Head of caudate nucleus (tissue), 42 donors: ENCODE data around the gene SLCO2A1.

Experiments used
- DNase-seq, 42 donors: peaks; one replicate each; pipeline versions ENCODE4 v3.0.0 to v3.0.0-alpha.2; 2020 to 2021; ENCODE audit warnings: mixed read lengths in 7 of 42
- intact Hi-C: fragments of 100-400 bp; cut with DNase I; formaldehyde crosslinking; loops from one replicate; pipeline ENCODE4 v1.15.0; 2022

The SLCO2A1 gene

DNA sequence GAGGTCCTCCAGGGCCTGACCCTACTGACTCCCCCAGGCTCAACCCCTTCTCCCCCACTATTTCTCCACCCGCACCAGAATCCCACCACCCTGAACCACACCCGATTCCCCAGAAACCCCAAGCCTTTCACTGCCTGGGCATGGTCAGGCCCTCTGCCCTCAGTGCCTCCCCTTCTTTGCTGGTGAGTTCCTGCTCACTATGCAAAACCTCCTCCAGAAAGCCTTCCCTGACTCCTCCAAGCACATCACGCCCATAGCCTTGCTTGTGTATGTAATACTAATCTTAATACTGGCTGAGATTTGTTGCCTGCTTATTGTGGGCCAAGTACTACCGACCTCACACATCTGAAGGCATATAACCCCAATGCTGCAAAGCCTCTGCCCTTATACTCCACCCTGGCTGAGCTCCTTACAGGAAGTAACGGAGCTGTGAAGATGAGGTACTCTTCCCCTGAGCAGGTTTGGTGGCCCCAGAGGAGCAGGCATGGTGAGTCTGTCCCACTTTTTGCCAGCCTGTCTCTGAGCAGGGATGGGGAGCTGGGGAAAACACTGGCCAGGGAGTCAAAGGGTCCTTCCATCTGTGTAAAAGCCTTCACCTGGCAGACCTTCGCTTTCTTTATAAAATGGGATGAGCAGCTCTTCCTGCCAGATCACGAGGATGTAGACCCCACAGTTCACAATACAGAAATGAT lies 143.5 kb downstream of the SLCO2A1 start:
- intact Hi-C loops: no loop called here
- DNase-seq: peak in 4 of 42 donors; percentile 0 to 32 (median 10)

DNA sequence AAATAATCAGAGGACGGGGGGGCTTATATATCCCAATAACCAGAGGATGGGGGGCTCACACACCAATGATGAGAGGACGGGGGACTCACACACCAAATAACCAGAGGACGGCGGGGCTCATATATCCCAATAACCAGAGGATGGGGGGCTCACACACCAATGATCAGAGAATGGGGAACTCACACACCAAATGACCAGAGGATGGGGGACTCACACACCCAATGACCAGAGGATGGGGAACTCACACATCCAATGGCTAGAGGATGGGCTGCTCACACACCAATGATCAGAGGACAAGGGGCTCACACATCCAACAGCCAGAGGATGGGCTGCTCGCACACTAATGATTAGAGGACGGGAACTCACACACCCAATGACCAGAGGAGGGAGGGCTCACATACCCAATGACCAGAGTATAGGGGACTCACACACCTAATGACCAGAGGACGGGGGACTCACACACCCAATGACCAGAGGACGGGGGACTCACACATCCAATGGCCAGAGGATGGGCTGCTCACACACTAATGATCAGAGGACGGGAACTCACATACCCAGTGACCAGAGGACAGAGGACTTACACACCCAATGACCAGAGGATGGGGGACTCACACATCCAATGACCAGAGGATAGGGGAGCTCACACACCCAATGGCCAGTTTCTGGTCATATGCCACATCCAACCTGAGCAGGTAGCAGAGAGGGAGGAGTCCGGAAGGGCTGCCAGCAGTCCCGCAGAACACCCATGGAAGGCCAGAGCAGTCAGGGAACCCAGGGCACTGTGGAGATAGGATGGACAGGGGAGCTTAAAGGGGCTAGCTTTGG lies 144.6 kb downstream of the SLCO2A1 start:
- DNase-seq: peak in 5 of 42 donors; percentile 0 to 36 (median 3)
- intact Hi-C loops: no loop called here

GRCh38 chr3:133884054-133884886 lies 145.5 kb downstream of the SLCO2A1 start:
- DNase-seq: peak in 7 of 42 donors; percentile 1 to 35 (median 6)
- intact Hi-C loops: no loop called here

DNA sequence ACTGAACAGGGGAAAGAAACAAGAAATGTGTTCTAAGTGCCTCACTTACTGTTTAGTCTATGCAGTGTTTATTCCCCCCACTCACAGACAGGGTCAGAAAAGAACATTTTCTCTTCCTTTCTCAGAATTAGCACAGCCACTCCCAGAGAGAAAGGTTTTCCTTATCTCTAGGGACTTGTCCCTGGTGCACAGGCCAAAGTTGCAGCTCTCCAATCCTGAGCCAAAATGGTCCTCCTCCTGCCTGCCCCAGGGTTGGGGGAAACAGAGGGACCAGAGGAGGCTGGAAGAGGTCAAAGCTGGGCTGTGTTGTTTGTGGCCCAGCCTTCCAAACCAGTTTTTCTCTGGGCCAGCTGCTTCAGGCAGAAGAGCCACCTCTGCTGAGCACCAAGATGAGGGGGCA lies 146.1 kb downstream of the SLCO2A1 start:
- peak in 5 of 42 donors; percentile 3 to 28 (median 8) for DNase-seq
- intact Hi-C loops: no loop called here

GRCh38 chr3:133882986-133883586 lies 146.6 kb downstream of the SLCO2A1 start:
- intact Hi-C loops: no loop called here
- peak in 11 of 42 donors; percentile 1 to 48 (median 10) for DNase-seq

GRCh38 chr3:133881939-133882825 lies 147.5 kb downstream of the SLCO2A1 start:
- DNase-seq: peak in 11 of 42 donors; percentile 4 to 46 (median 19)
- intact Hi-C loops: no loop called here

DNA sequence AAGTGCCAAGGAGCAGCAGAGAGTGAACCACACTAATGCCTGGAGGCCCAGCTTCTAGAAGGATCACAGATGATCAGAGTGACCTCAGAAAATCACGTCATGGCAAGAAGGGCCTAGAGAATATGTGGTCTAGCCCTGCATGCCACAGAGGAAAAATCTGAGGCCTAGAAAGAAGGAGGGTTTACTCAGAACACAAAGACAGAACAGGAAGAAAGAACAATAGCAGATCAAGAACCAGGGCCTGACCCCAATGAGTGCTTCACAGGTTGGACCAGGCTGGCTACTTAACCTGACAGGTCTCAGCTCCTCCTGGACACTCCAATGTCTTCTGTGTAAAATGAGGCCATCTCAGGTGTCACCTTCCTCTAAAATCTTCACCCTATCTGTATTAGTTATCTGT lies 148.2 kb downstream of the SLCO2A1 start:
- intact Hi-C loops: no loop called here
- DNase-seq: peak in 3 of 42 donors; percentile 1 to 13 (median 5)

DNA sequence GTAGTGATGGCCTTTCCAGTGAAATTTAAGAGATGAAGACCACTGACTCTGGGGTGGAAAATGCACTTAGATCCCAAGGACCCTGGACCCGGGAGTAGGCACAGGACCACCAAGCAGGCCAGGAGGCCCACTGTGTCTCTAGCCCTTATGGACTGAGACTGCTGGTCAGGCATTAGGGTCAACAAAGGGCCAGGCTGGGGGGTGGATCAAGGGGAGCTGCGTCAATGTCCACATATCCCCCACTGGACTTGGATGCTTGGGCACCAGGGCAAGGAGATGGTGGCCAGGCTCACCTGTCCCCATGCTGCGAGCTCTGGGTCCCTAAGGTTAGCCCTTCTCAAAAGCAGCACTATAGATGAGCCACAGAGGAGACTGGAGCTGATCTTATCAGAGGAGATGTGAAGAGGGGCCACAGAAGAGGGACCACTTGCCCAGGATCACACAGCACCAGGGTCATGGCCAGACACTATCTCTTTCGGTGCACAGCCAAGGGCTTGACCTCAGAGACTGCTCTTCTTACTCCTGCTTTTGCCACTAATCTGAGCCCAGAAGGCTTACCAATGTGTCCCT lies 148.8 kb downstream of the SLCO2A1 start:
- intact Hi-C loops: no loop called here
- peak in 9 of 42 donors; percentile 1 to 28 (median 5) for DNase-seq

GRCh38 chr3:133880287-133880686 lies 149.4 kb downstream of the SLCO2A1 start:
- DNase-seq: peak in 10 of 42 donors; percentile 1 to 62 (median 8)
- intact Hi-C loops: no loop called here

- no peak for DNase-seq
- intact Hi-C loops: no loop called here
Measured at GRCh38 chr3:133878518-133878917, 151.2 kb downstream of the SLCO2A1 start.
